Activated T-cell treated with anti-CD3 and anti-CD28 coated beads, Interleukin-2, amount 50 U/mL, for 24 hours (primary cell): Measurements from ENCODE around the gene NQO2.

Experiments
- DNase-seq: peaks from one replicate; pipeline ENCODE4 v3.0.0-alpha.2; 2020
- H3K27ac Mint-ChIP-seq: 2 replicates; pipeline ENCODE4 v1.8.0; 2020; ENCODE audit warnings: mild to moderate bottlenecking, mixed read lengths
- H3K27me3 Mint-ChIP-seq: 2 replicates; pipeline ENCODE4 v1.8.0; 2020; ENCODE audit warnings: mixed read lengths
- H3K36me3 Mint-ChIP-seq: 2 replicates; pipeline ENCODE4 v1.8.0; 2020; ENCODE audit warnings: low read depth, mixed read lengths
- H3K4me1 Mint-ChIP-seq: 2 replicates; pipeline ENCODE4 v1.8.0; 2020; ENCODE audit warnings: low read depth, mixed read lengths
- H3K4me3 Mint-ChIP-seq: 2 replicates; pipeline ENCODE4 v1.8.0; 2020; ENCODE audit warnings: mild to moderate bottlenecking, moderate library complexity, mixed read lengths
- H3K9me3 Mint-ChIP-seq: 2 replicates; pipeline ENCODE4 v1.8.0; 2020; ENCODE audit warnings: mixed read lengths

The NQO2 gene

GRCh38 chr6:3068329-3069214, 68.9 kb downstream of the NQO2 start, which contains the start of gene RIPK1:
RIPK1 (plus strand) TSS chr6:3068494; CDS start chr6:3076824, 8,330 bp downstream.
- H3K4me3 Mint-ChIP-seq, result peak within 1 kb of the TSS; percentile 94
- peak within 1 kb of the TSS; percentile 98 for H3K27ac Mint-ChIP-seq
- no peaks in the 10 kb centered on the region for H3K9me3 Mint-ChIP-seq
- peaks cover 64% of the 10 kb centered on the region for H3K4me1 Mint-ChIP-seq
- DNase-seq, result peak; percentile 96
- peaks cover 45% of the 10 kb centered on the region for H3K36me3 Mint-ChIP-seq
- no peaks in the 10 kb centered on the region for H3K27me3 Mint-ChIP-seq
